ENCODE results near the gene MBIP. TPM values are rescaled to one million over a fixed set of nuclear protein-coding genes. Genes with fewer than 3 reads are reported as not detected.

The MBIP gene, protein sequence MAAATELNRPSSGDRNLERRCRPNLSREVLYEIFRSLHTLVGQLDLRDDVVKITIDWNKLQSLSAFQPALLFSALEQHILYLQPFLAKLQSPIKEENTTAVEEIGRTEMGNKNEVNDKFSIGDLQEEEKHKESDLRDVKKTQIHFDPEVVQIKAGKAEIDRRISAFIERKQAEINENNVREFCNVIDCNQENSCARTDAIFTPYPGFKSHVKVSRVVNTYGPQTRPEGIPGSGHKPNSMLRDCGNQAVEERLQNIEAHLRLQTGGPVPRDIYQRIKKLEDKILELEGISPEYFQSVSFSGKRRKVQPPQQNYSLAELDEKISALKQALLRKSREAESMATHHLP
- 14.9 and 15.3 TPM in 2 replicates for total RNA-seq

DNA sequence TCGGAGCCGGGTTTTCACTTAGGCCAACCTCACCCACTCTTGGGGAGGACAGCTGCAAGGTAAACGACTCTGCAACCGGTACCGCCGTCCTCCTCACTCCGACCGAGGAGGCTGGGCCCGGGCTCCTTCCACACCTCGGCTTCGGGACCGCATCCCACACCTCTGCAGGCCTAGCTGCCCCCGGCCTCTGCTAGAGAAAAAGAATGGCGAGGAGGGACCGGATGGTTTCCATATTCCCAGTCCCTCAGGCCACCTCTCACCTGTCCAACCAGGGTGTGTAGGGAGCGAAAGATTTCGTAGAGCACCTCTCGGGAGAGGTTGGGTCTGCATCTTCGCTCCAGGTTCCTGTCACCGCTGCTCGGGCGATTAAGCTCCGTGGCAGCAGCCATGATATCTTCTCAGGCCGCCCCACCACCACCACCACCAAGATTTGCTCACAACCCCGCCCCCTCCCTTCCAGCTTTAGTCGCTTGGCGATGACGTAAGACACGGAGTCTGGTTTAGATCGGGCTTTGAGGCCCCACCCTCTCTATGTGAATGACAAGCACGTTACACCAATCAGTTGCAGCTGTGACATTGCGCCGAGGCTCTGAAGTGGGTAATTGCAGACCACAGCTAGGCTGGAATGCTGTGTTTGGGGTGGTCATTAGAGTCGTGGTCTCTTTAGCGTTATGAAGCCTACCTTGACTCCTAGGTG lies at the start of gene MBIP:
Gene MBIP, minus strand, starts transcription at position 438 of the 697 bp plus-strand sequence. Its CDS starts 49 bp downstream, at position 389.

Other genes with a start within 250 kb of the MBIP start
- gene PTCSC3, start 143.9 kb downstream of the MBIP start, total RNA-seq, result not detected in 2 replicates
- not detected in 2 replicates for gene NKX2-1, start 199.6 kb upstream of the MBIP start, total RNA-seq